KMS-11 (cell line): ENCODE results near the gene MLLT10.
A peak's percentile ranks its signal among the peaks of the same experiment; 100 is the strongest.
"Not testable (repeated sequence)": the region's sequence is repeated elsewhere in the genome, so short reads cannot be mapped to it uniquely, and the experiment has no call there.

Experiments used
- H2AFZ ChIP-seq: fragments of 200-600 bp; sonication (generic); 2 replicates; pipeline ENCODE4 v1.6.1; 2016; ENCODE audit warnings: antibody characterized with exemption, mixed run types, low read depth
- H3K27ac ChIP-seq: fragments of 200-600 bp; sonication (generic); 2 replicates; pipeline ENCODE4 v1.6.1; 2016; ENCODE audit warnings: mild to moderate bottlenecking, mixed run types
- H3K27me3 ChIP-seq: fragments of 200-600 bp; sonication (generic); 2 replicates; pipeline ENCODE4 v1.6.1; 2017; ENCODE audit warnings: mild to moderate bottlenecking, low read depth, mixed run types, moderate library complexity; ENCODE audit not compliant: insufficient read depth
- H3K36me3 ChIP-seq: fragments of 200-600 bp; sonication (generic); 2 replicates; pipeline ENCODE4 v1.6.1; 2017; ENCODE audit warnings: mild to moderate bottlenecking, mixed run types; ENCODE audit not compliant: insufficient read depth
- H3K4me1 ChIP-seq: fragments of 200-600 bp; sonication (generic); 2 replicates; pipeline ENCODE4 v1.6.1; 2016; ENCODE audit warnings: mild to moderate bottlenecking, low read depth, mixed run types; ENCODE audit not compliant: poor library complexity, severe bottlenecking
- H3K4me2 ChIP-seq: fragments of 200-600 bp; sonication (generic); 2 replicates; pipeline ENCODE4 v1.7.0; 2016; ENCODE audit warnings: mild to moderate bottlenecking, mixed run types
- H3K4me3 ChIP-seq: fragments of 200-600 bp; sonication (generic); IDR thresholded peaks from 2 replicates; pipeline ENCODE4 v1.6.1; 2017; ENCODE audit warnings: low read depth, low read length, mixed read lengths; ENCODE audit not compliant: insufficient read depth
- H3K79me2 ChIP-seq: fragments of 200-600 bp; sonication (generic); 2 replicates; pipeline ENCODE4 v1.6.1; 2016; ENCODE audit warnings: low read depth, mixed run types; ENCODE audit not compliant: insufficient read depth
- H3K9ac ChIP-seq: fragments of 200-600 bp; sonication (generic); 2 replicates; pipeline ENCODE4 v1.6.1; 2016; ENCODE audit warnings: mild to moderate bottlenecking, mixed run types
- H4K20me1 ChIP-seq: fragments of 200-600 bp; sonication (generic); 2 replicates; pipeline ENCODE4 v1.6.1; 2016; ENCODE audit warnings: mild to moderate bottlenecking, mixed run types; ENCODE audit not compliant: insufficient read depth
- TF ChIP-seq, protein P1 (sequence below): fragments of 200-600 bp; sonication (generic); conservative IDR thresholded peaks from 2 replicates; pipeline ENCODE4 v1.6.1; 2017; ENCODE audit warnings: low read depth, mild to moderate bottlenecking, antibody characterized with exemption, low read length, moderate library complexity, mixed read lengths

MLLT10 gene

DNA sequence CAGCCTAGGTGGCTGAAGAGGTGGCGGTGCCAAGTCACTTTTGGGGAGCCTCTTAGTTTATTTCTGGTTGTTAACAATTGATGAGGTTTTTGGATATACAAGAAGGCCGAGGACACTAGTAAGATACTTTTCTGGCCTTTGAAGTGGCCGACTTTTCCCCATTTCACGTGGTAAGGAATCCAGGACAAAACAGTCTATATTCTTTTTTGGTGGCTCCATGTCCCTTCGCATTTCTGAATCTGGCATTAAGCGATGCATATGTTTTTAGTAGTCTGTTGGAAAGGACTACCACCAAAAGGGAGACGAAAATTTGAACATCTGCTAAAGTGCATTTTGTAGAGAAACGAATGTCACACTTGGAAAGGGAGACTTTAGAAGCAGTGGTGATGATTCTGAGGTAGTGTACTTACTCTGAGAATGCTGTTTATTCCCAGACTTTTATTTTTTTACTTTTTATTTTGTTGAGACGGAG, 1.5 kb downstream of the MLLT10 start:
- H4K20me1 ChIP-seq: no peaks in the 10 kb centered on the region
- H3K79me2 ChIP-seq: peaks cover 47% of the 10 kb centered on the region
- no peak overlapping the region for H2AFZ ChIP-seq
- no peak overlapping the region for H3K4me3 ChIP-seq
- TF ChIP-seq, protein P1, sequence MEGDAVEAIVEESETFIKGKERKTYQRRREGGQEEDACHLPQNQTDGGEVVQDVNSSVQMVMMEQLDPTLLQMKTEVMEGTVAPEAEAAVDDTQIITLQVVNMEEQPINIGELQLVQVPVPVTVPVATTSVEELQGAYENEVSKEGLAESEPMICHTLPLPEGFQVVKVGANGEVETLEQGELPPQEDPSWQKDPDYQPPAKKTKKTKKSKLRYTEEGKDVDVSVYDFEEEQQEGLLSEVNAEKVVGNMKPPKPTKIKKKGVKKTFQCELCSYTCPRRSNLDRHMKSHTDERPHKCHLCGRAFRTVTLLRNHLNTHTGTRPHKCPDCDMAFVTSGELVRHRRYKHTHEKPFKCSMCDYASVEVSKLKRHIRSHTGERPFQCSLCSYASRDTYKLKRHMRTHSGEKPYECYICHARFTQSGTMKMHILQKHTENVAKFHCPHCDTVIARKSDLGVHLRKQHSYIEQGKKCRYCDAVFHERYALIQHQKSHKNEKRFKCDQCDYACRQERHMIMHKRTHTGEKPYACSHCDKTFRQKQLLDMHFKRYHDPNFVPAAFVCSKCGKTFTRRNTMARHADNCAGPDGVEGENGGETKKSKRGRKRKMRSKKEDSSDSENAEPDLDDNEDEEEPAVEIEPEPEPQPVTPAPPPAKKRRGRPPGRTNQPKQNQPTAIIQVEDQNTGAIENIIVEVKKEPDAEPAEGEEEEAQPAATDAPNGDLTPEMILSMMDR: no peak
- H3K27ac ChIP-seq: no peak overlapping the region
- H3K9ac ChIP-seq: no peak overlapping the region; the same call in 1 of the 2 replicates
- H3K4me1 ChIP-seq: peaks cover 45% of the 10 kb centered on the region
- H3K36me3 ChIP-seq: peaks cover 6% of the 10 kb centered on the region; the same call in 1 of the 2 replicates
- peak overlapping the region; percentile 53; the same call in 1 of the 2 replicates for H3K4me2 ChIP-seq
- no peaks in the 10 kb centered on the region for H3K27me3 ChIP-seq

DNA sequence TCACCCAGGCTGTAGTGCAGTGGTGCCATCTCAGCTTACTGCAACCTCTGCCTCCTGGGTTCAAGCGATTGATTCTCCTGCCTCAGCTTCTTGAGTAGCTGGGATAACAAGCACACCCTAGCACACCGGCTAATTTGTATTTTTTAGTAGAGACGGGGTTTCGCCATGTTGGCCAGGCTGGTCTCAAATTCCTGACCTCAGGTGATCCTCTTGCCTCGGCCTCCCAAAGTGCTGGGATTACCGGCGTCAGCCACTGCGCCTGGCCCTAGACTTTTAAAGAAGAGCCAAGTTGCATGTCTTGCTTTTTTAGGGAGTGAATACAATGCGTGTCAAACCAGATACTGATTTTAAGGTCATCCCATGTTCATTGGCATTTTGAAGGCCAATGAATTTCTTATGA, 1.9 kb downstream of the MLLT10 start:
- not testable (repeated sequence) for H3K4me3 ChIP-seq, H3K36me3 ChIP-seq, H4K20me1 ChIP-seq, H3K4me2 ChIP-seq, H3K9ac ChIP-seq, H3K27me3 ChIP-seq, H3K27ac ChIP-seq, H2AFZ ChIP-seq
- H3K79me2 ChIP-seq: peaks cover 47% of the 10 kb centered on the region
- H3K4me1 ChIP-seq: peaks cover 44% of the 10 kb centered on the region

DNA sequence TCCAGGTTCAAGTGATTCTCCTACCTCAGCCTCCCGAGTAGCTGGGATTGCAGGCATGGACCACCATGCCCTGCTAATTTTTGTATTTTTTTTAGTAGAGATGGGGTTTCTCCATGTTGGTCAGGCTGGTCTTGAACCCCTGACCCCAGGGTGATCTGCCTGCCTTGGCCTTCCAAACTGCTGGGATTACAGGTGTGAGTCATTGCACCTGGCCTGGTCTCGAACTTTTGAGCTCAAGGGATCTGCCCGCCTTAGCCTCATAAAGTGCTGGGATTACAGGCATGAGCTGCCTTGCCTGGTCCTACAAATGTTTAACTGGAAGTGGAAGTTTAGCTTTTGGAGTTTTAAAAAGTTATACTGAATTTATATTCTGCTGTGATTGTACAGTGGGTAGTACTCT, 2.8 kb downstream of the MLLT10 start:
- Histone ChIP-seq H3K27me3 (no peaks in the 10 kb centered on the region), H4K20me1 (no peaks in the 10 kb centered on the region), H3K4me1 (peaks cover 39% of the 10 kb centered on the region), H3K9ac (no peak overlapping the region), H3K36me3 (peaks cover 6% of the 10 kb centered on the region; the same call in 1 of the 2 replicates), H3K4me3 (no peak overlapping the region), H2AFZ (no peak overlapping the region), H3K27ac (no peak overlapping the region), H3K4me2 (no peak overlapping the region), H3K79me2 (peaks cover 47% of the 10 kb centered on the region)
- TF ChIP-seq, protein P1: no peak

GRCh38 chr10:21540701-21541100, 6.7 kb downstream of the MLLT10 start:
- H2AFZ ChIP-seq, H4K20me1 ChIP-seq, H3K27ac ChIP-seq, H3K4me2 ChIP-seq, H3K27me3 ChIP-seq, H3K9ac ChIP-seq, H3K36me3 ChIP-seq, H3K4me3 ChIP-seq: not testable (repeated sequence)
- H3K79me2 ChIP-seq: peaks cover 40% of the 10 kb centered on the region
- peaks cover 16% of the 10 kb centered on the region for H3K4me1 ChIP-seq

- no peak overlapping the region for H3K27ac ChIP-seq
- H3K4me2 ChIP-seq: no peak overlapping the region
- TF ChIP-seq, protein P1: no peak
- no peaks in the 10 kb centered on the region for H3K27me3 ChIP-seq
- no peak overlapping the region for H3K9ac ChIP-seq
- peaks cover 45% of the 10 kb centered on the region for H3K79me2 ChIP-seq
- H3K36me3 ChIP-seq: no peaks in the 10 kb centered on the region; the same call in 1 of the 2 replicates
- H3K4me1 ChIP-seq: no peaks in the 10 kb centered on the region
- no peak overlapping the region for H3K4me3 ChIP-seq
- H4K20me1 ChIP-seq: peaks cover 2% of the 10 kb centered on the region; the same call in 1 of the 2 replicates
- no peak overlapping the region for H2AFZ ChIP-seq
Observed at GRCh38 chr10:21547246-21547645, 13.2 kb downstream of the MLLT10 start.
